ENCODE measurements around the gene PARD6A.

Gene PARD6A

DNA sequence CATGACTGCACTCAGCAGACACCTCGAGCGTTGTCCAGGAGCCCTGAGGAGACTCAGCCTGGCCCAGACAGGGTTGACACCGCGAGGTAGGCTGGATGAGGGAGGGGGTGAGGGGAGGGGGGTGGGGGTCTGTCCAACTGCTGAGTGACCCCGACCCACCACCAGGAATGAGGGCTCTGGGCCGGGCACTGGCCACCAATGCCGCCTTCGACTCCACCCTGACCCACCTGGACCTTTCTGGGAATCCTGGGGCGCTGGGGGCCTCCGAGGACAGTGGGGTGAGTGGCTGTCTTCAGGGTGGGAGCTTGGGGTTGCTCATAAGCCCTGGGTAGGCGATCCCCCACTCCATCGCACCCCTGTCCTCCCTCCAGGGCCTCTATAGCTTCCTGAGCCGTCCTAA lies 13.1 kb upstream of the PARD6A start:
- ATAC-seq = no peak
- TF ChIP-seq, protein P1, sequence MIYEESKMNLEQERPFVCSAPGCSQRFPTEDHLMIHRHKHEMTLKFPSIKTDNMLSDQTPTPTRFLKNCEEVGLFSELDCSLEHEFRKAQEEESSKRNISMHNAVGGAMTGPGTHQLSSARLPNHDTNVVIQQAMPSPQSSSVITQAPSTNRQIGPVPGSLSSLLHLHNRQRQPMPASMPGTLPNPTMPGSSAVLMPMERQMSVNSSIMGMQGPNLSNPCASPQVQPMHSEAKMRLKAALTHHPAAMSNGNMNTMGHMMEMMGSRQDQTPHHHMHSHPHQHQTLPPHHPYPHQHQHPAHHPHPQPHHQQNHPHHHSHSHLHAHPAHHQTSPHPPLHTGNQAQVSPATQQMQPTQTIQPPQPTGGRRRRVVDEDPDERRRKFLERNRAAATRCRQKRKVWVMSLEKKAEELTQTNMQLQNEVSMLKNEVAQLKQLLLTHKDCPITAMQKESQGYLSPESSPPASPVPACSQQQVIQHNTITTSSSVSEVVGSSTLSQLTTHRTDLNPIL (CRISPR knock-in tag; IDR thresholded peaks at IDR 0.05; ENCODE audit: low read depth) = no peak
- TF ChIP-seq TCF4 (CRISPR knock-in tag; IDR thresholded peaks at IDR 0.05; ENCODE audit: borderline replicate concordance) = no peak
- no peak for TF ChIP-seq PATZ1 (CRISPR knock-in tag; IDR thresholded peaks at IDR 0.05; ENCODE audit: borderline replicate concordance)
- TF ChIP-seq RARB (CRISPR knock-in tag; IDR thresholded peaks at IDR 0.05) = no peak
- no peak for TF ChIP-seq ZC3H10 (CRISPR knock-in tag; IDR thresholded peaks at IDR 0.05)

DNA sequence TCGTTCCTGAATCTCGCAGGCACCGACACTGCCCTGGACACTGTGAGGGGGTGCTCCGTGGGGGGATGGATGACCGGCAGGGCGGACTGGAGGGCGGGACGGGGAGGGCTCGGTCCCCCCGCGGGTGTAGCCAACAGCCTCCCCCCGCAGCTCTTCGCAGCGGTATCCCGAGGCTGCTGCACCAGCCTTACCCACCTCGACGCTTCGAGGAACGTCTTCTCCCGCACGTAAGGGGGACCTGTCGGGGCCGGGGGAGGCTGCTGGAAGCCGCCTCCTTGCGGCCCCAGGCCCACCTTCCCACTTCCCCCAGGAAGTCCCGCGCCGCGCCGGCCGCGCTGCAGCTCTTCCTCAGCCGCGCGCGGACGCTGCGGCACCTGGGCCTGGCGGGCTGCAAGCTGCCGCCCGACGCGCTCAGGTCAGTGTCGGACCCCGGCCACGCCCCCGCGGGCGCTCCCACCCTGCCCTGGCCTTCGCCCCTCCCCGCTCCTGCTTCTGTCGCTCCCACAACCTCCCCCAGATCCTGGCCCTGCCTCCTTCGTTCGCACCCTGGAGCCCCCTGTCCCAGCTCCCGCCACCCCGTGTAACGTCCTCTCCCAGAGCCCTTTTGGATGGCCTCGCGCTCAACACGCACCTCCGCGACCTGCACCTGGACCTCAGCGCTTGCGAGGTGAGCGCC lies 12.5 kb upstream of the PARD6A start:
- no peak for TF ChIP-seq ZC3H10 (CRISPR knock-in tag; IDR thresholded peaks at IDR 0.05)
- no peak for TF ChIP-seq ESRRG (CRISPR knock-in tag; IDR thresholded peaks at IDR 0.05)
- TF ChIP-seq, protein P1 (CRISPR knock-in tag; IDR thresholded peaks at IDR 0.05; ENCODE audit: low read depth) = no peak
- TF ChIP-seq ZNF70 (CRISPR knock-in tag; IDR thresholded peaks at IDR 0.05) = no peak
- TF ChIP-seq OSR1 (CRISPR knock-in tag; IDR thresholded peaks at IDR 0.05) = no peak
- no peak for TF ChIP-seq SNAI2 (CRISPR knock-in tag; IDR thresholded peaks at IDR 0.05)
- TF ChIP-seq ZFP30 (CRISPR knock-in tag; IDR thresholded peaks at IDR 0.05) = no peak
- TF ChIP-seq CSDC2 (CRISPR knock-in tag; IDR thresholded peaks at IDR 0.05) = no peak
- TF ChIP-seq POU6F1 (CRISPR knock-in tag; IDR thresholded peaks at IDR 0.05; ENCODE audit: borderline replicate concordance, low read depth) = no peak
- no peak for TF ChIP-seq BACH2 (CRISPR knock-in tag; IDR thresholded peaks at IDR 0.05; ENCODE audit: borderline replicate concordance)
- TF ChIP-seq TCF4 (CRISPR knock-in tag; IDR thresholded peaks at IDR 0.05; ENCODE audit: borderline replicate concordance) = no peak
- TF ChIP-seq RARB (CRISPR knock-in tag; IDR thresholded peaks at IDR 0.05) = no peak
- no peak for TF ChIP-seq ZNF8 (CRISPR knock-in tag; IDR thresholded peaks at IDR 0.05)
- ATAC-seq = no peak

DNA sequence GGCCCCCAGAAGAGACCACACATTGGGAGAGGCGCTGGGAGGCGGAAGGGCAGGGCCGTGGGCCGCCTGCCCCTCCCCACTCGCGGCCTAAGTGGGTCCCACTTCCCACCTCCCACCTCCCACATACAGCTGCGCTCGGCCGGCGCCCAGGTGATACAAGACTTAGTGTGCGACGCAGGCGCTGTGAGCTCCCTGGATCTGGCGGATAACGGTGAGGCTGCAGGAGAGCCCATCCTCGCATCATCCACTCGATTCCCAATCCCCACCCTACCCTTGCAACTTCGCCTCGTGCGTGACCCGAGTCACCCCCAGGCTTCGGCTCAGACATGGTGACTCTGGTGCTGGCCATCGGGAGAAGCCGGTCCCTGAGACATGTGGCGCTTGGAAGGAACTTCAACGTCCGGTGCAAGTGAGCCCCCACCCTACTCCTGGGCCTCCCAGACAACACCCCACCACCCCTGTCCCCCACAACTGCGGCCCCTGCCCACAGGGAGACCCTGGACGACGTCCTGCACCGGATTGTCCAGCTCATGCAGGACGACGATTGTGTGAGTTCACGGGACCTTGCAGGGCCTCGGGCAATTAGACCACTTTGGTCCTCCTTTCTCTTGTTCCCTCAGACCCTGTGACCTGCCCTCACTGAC lies 11.9 kb upstream of the PARD6A start:
- TF ChIP-seq OSR1 (CRISPR knock-in tag; IDR thresholded peaks at IDR 0.05) (no peak), CSRNP3 (CRISPR knock-in tag; IDR thresholded peaks at IDR 0.05) (no peak), PPARA (CRISPR knock-in tag; IDR thresholded peaks at IDR 0.05; ENCODE audit: borderline replicate concordance) (no peak), ZNF70 (CRISPR knock-in tag; IDR thresholded peaks at IDR 0.05) (no peak), PATZ1 (CRISPR knock-in tag; IDR thresholded peaks at IDR 0.05; ENCODE audit: borderline replicate concordance) (no peak), BACH2 (CRISPR knock-in tag; IDR thresholded peaks at IDR 0.05; ENCODE audit: borderline replicate concordance) (no peak), ZNF565 (CRISPR knock-in tag; conservative IDR thresholded peaks at IDR 0.05; ENCODE audit: low read depth) (no peak), SNAI2 (CRISPR knock-in tag; IDR thresholded peaks at IDR 0.05) (no peak), POU6F1 (CRISPR knock-in tag; IDR thresholded peaks at IDR 0.05; ENCODE audit: borderline replicate concordance, low read depth) (no peak), RARB (CRISPR knock-in tag; IDR thresholded peaks at IDR 0.05) (no peak), ZNF8 (CRISPR knock-in tag; IDR thresholded peaks at IDR 0.05) (no peak)
- ATAC-seq = no peak

Measured in SK-N-SH treated with all-trans-retinoic acid at 6 μM for 48 hours (cell line).